GM12878 (cell line): ENCODE data around the gene GIPC1. TPM values are rescaled to one million over a fixed set of nuclear protein-coding genes. Genes with fewer than 3 reads are reported as not detected.

Source experiments
- ATAC-seq: fragments of 200-7000 bp; cut with Tn5 transposase; 3 replicates; pipeline ENCODE4 v1.9.1; 2020; ENCODE audit warnings: mild to moderate bottlenecking, moderate library complexity
- BruUV-seq: library from RNA; stranded (reverse); fragments of 400-500 nt; replicated peaks from 2 replicates; lab custom pipeline; 2021; lab: Mats Ljungman, UMichigan
- CTCF ChIA-PET: fragments of 300-600 bp; sonication (Branson Sonifier 250); formaldehyde crosslinking; extraction: SDS; loops from one replicate; lab custom pipeline; 2021; ENCODE audit warnings: inconsistent platforms; lab: Yijun Ruan, JAX
- POLR2A ChIA-PET: fragments of 350-600 bp; formaldehyde crosslinking; extraction: SDS; loops from one replicate; lab custom pipeline; 2021; ENCODE audit warnings: inconsistent platforms; lab: Charles Lee
- RAD21 ChIA-PET: fragments of 300-600 bp; sonication (Branson Sonifier 250); formaldehyde crosslinking; loops from one replicate; lab custom pipeline; 2023; ENCODE audit warnings: antibody characterized with exemption; ENCODE audit not compliant: unreplicated experiment; lab: Charles Lee
- SMC1A ChIA-PET: fragments of 300-600 bp; sonication (Branson Sonifier 250); formaldehyde crosslinking; loops from one replicate; lab custom pipeline; 2023; ENCODE audit not compliant: unreplicated experiment, uncharacterized antibody; lab: Charles Lee
- DNase-seq: peaks from one replicate; pipeline ENCODE4 v3.0.0-alpha.2; 2011; ENCODE audit warnings: low read depth, low spot score
- FAIRE-seq: peaks from 3 replicates; lab custom pipeline; 2011; peaks lifted over from hg19 to GRCh38; lab: Jason Lieb, UNC
- H2AFZ ChIP-seq: 2 replicates; pipeline ENCODE4 v1.6.0; 2011; ENCODE audit warnings: low read depth, low read length, control low read depth; ENCODE audit not compliant: control insufficient read depth
- H3K27ac ChIP-seq: 2 replicates; pipeline ENCODE4 v1.5.1; 2011; ENCODE audit warnings: control low read depth; ENCODE audit not compliant: control insufficient read depth, insufficient read depth
- H3K27me3 ChIP-seq, 2 experiments: replicated peaks in 1 of 2; 2 replicates each; pipeline versions ENCODE4 v1.6.0 to v1.6.1; 2011; ENCODE audit warnings: low read length in 1 of 2; ENCODE audit not compliant: control insufficient read depth in 2 of 2, insufficient read depth in 2 of 2
- H3K36me3 ChIP-seq, 2 experiments: 2 replicates each; pipeline ENCODE4 v1.5.1; 2011; ENCODE audit warnings: low read length in 1 of 2; ENCODE audit not compliant: control insufficient read depth in 2 of 2, insufficient read depth in 2 of 2
- H3K4me1 ChIP-seq: 2 replicates; pipeline ENCODE4 v1.6.1; 2011; ENCODE audit warnings: mild to moderate bottlenecking, low read length, moderate library complexity, mixed read lengths; ENCODE audit not compliant: control insufficient read depth, insufficient read depth
- H3K4me2 ChIP-seq: 2 replicates; pipeline ENCODE4 v1.6.0; 2011; ENCODE audit warnings: control low read depth; ENCODE audit not compliant: control insufficient read depth, insufficient read depth
- H3K4me3 ChIP-seq: fragments of 200-600 bp; sonication (generic); 2 replicates; pipeline ENCODE4 v1.5.1; 2016
- H3K79me2 ChIP-seq: 2 replicates; pipeline ENCODE4 v1.6.0; 2011; ENCODE audit warnings: low read length; ENCODE audit not compliant: control insufficient read depth, insufficient read depth
- H3K9ac ChIP-seq: 2 replicates; pipeline ENCODE4 v1.8.0; 2011; ENCODE audit warnings: low read length, control low read depth, mixed read lengths; ENCODE audit not compliant: control insufficient read depth, insufficient read depth
- H3K9me3 ChIP-seq: replicated peaks from 3 replicates; pipeline ENCODE4 v1.5.1; 2011; ENCODE audit warnings: mild to moderate bottlenecking, low read length; ENCODE audit not compliant: control insufficient read depth, insufficient read depth
- H4K20me1 ChIP-seq: 2 replicates; pipeline ENCODE4 v1.6.0; 2011; ENCODE audit not compliant: control insufficient read depth, insufficient read depth
- BACH1 ChIP-seq: fragments of 450-650 bp; IDR thresholded peaks from 2 replicates; pipeline ENCODE4 v1.6.1; 2017; ENCODE audit warnings: mild to moderate bottlenecking, borderline replicate concordance
- EED ChIP-seq: sonication (generic); IDR thresholded peaks from 2 replicates; pipeline ENCODE4 v1.6.1; 2016; ENCODE audit warnings: antibody characterized with exemption, low read depth
- HDAC2 ChIP-seq: fragments of 200-600 bp; sonication (generic); IDR thresholded peaks from 2 replicates; pipeline ENCODE4 v1.6.1; 2017
- IRF3 ChIP-seq: fragments of 450-650 bp; IDR thresholded peaks from 2 replicates; pipeline ENCODE4 v1.6.1; 2014; ENCODE audit warnings: mild to moderate bottlenecking
- LARP7 ChIP-seq: fragments of 450-650 bp; IDR thresholded peaks from 2 replicates; pipeline ENCODE4 v1.6.1; 2017; ENCODE audit warnings: mild to moderate bottlenecking
- MAX ChIP-seq: IDR thresholded peaks from 2 replicates; pipeline ENCODE4 v1.6.1; 2012; ENCODE audit warnings: low read depth, low read length, improper control_type of control experiment
- MYB ChIP-seq: fragments of 150-350 bp; IDR thresholded peaks from 2 replicates; pipeline ENCODE4 v1.6.1; 2014; ENCODE audit warnings: mild to moderate bottlenecking, low read depth, low read length, borderline replicate concordance
- NFIC ChIP-seq: IDR thresholded peaks from 2 replicates; pipeline ENCODE4 v1.6.1; 2012; ENCODE audit warnings: low read depth, mild to moderate bottlenecking, inconsistent platforms, low read length, moderate library complexity
- NFXL1 ChIP-seq: fragments of 450-650 bp; IDR thresholded peaks from 2 replicates; pipeline ENCODE4 v1.6.1; 2017; ENCODE audit warnings: antibody characterized with exemption, mild to moderate bottlenecking, borderline replicate concordance
- NR2C1 ChIP-seq: fragments of 450-650 bp; IDR thresholded peaks from 2 replicates; pipeline ENCODE4 v1.6.1; 2017; ENCODE audit warnings: antibody characterized with exemption, mild to moderate bottlenecking, moderate library complexity
- NR2F1 ChIP-seq: fragments of 450-650 bp; conservative IDR thresholded peaks from 2 replicates; pipeline ENCODE4 v1.6.1; 2017; ENCODE audit warnings: mild to moderate bottlenecking
- POLR2AphosphoS5 ChIP-seq: IDR thresholded peaks from 2 replicates; pipeline ENCODE4 v1.6.1; 2011; ENCODE audit warnings: mild to moderate bottlenecking, low read length, inconsistent platforms
- RCOR1 ChIP-seq: conservative IDR thresholded peaks from 2 replicates; pipeline ENCODE4 v1.6.1; 2012; ENCODE audit warnings: low read depth, low read length, improper control_type of control experiment
- RFX5 ChIP-seq: IDR thresholded peaks from 2 replicates; pipeline ENCODE4 v1.6.1; 2011; ENCODE audit warnings: low read depth, low read length, improper control_type of control experiment
- USF1 ChIP-seq: IDR thresholded peaks from 2 replicates; pipeline ENCODE4 v1.6.1; 2011; ENCODE audit warnings: borderline replicate concordance, low read depth, mild to moderate bottlenecking, moderate library complexity, mixed read lengths, low read length; ENCODE audit not compliant: insufficient read depth; ENCODE audit errors: extremely low read length
- USF2 ChIP-seq: IDR thresholded peaks from 2 replicates; pipeline ENCODE4 v1.6.1; 2011; ENCODE audit warnings: low read depth, low read length, improper control_type of control experiment, borderline replicate concordance
- WRNIP1 ChIP-seq: IDR thresholded peaks from 2 replicates; pipeline ENCODE4 v1.6.1; 2011; ENCODE audit warnings: low read depth, low read length, improper control_type of control experiment, borderline replicate concordance
- ZBED1 ChIP-seq: IDR thresholded peaks from 2 replicates; pipeline ENCODE4 v1.6.1; 2016; ENCODE audit warnings: borderline replicate concordance
- ZNF592 ChIP-seq: fragments of 450-650 bp; IDR thresholded peaks from 2 replicates; pipeline ENCODE4 v1.6.1; 2017; ENCODE audit warnings: mild to moderate bottlenecking, moderate library complexity
- WGBS: methylation state at CpG from one replicate; pipeline ENCODE4 v1.1.6; 2016; ENCODE audit warnings: low lambda C conversion rate; ENCODE audit not compliant: insufficient replicate concordance, insufficient coverage; ENCODE audit errors: missing lambda C conversion rate; 5-methylcytosine and 5-hydroxymethylcytosine counted together
- in situ Hi-C: fragments of 300-500 bp; cut with MboI; formaldehyde crosslinking; loops from 9 replicates; pipeline ENCODE4 v1.14.3; 2018; ENCODE audit warnings: mixed read lengths
- intact Hi-C: fragments of 100-400 bp; cut with micrococcal nuclease; formaldehyde crosslinking; loops from one replicate; pipeline ENCODE4 v1.14.2; 2022; ENCODE audit not compliant: unreplicated experiment
- polyA plus RNA-seq, 11 experiments: library from polyadenylated mRNA; depleted of rRNA in 4 of 11; unstranded in 6 of 11; stranded (reverse) in 5 of 11; fragments of >200 nt; fragmentation: Nextera tagmentation in 4 of 11; fragmentation: Illumina TruSeq in 1 of 11; extraction: Ambion mirVana in 4 of 11; extraction: Trizol in 1 of 11; gene quantifications; 1 replicate in 1 of 11; 2 replicates in 10 of 11; pipeline versions ENCODE4 v1.2.1 to v1.2.3, GENCODE V29; 2011 to 2016; ENCODE audit warnings: inconsistent platforms in 2 of 11, missing spikeins in 2 of 11, low read depth in 1 of 11
- total RNA-seq, 4 experiments: library from RNA; depleted of rRNA in 3 of 4; stranded (reverse); fragments of >200 nt in 3 of 4; fragmentation: Illumina TruSeq in 1 of 4; extraction: Trizol in 1 of 4; gene quantifications; 2 replicates each; pipeline versions ENCODE4 v1.2.1 to v1.2.3, GENCODE V29; 2013 to 2021

The GIPC1 gene
- total and polyA plus RNA-seq, 10 of the 15 experiments (the other 5 are each of a cell fraction or from before 2014, with no cell fraction given) = 0.47 to 24.1 (median 13.6) TPM

- Histone ChIP-seq H3K79me2 (peaks cover 28% of the 10 kb centered on the region), H3K27me3 (no peaks in the 10 kb centered on the region), H2AFZ (no peak overlapping the region), H3K4me1 (peaks cover 20% of the 10 kb centered on the region), H4K20me1 (no peaks in the 10 kb centered on the region), H3K4me3 (no peak overlapping the region), H3K36me3 (peaks cover 11 to 18% of the 10 kb centered on the region in 2 experiments), H3K4me2 (no peak overlapping the region), H3K9me3 (no peaks in the 10 kb centered on the region), H3K27ac (no peak overlapping the region), H3K9ac (no peak overlapping the region)
- no TSS peak for BruUV-seq
- no peak for ATAC-seq
- WGBS = 72% methylated on average over 9 of the region's 9 CpGs
- FAIRE-seq = no peak
- TF ChIP-seq NR2F1 (no peak), ZNF592 (no peak), MAX (no peak), WRNIP1 (no peak), NFXL1 (no peak), BACH1 (no peak), HDAC2 (no peak), POLR2AphosphoS5 (no peak), RFX5 (no peak), LARP7 (no peak), EED (no peak), NR2C1 (no peak), MYB (no peak), NFIC (no peak), IRF3 (no peak), USF1 (no peak), ZBED1 (no peak), RCOR1 (no peak), USF2 (no peak)
- intact Hi-C loops (no loop called here), in situ Hi-C loops (no loop called here)
- ChIA-PET POLR2A (no interaction called here), CTCF (interaction anchor here (1.0 to 1.8 kb wide), 3 partner anchors 29 to 77 kb away, joined by 3 to 4 read pairs (median 3); no protein-coding TSS in a partner anchor), RAD21 (interaction anchor here (0.7 kb wide), 1 partner anchor 195 kb away, joined by 4 read pairs; no protein-coding TSS in a partner anchor), SMC1A (no interaction called here)
- no peak for DNase-seq
Measured at GRCh38 chr19:14439014-14439413, 56.9 kb downstream of the GIPC1 start.
